IMR-90 (cell line): Measurements from ENCODE around the gene PBX4. TPM values are rescaled to one million over a fixed set of nuclear protein-coding genes. Genes with fewer than 3 reads are reported as not detected.

Source experiments
- ATAC-seq: fragments of 200-7000 bp; cut with Tn5 transposase; 2 replicates; pipeline ENCODE4 v1.9.1; 2020; ENCODE audit warnings: low read depth, mild to moderate bottlenecking, moderate library complexity
- BruUV-seq: library from RNA; stranded (reverse); fragments of 400-500 nt; replicated peaks from 2 replicates; lab custom pipeline; 2021; lab: Mats Ljungman, UMichigan
- CTCF ChIA-PET: fragments of 300-600 bp; formaldehyde crosslinking; extraction: SDS; loops from one replicate; lab custom pipeline; 2021; ENCODE audit warnings: antibody characterized with exemption; lab: Yijun Ruan, JAX
- POLR2A ChIA-PET: fragments of 300-600 bp; sonication (Branson Sonifier 250); formaldehyde crosslinking; loops from one replicate; lab custom pipeline; 2022; ENCODE audit warnings: antibody characterized with exemption; ENCODE audit not compliant: unreplicated experiment; lab: Charles Lee
- DNase-seq: peaks from one replicate; pipeline ENCODE4 v3.0.0; 2013
- H2AFZ ChIP-seq: replicated peaks from 2 replicates; pipeline ENCODE3; 2013; ENCODE audit warnings: low read length, mild to moderate bottlenecking; ENCODE audit not compliant: poor library complexity
- H2AK5ac ChIP-seq: 2 replicates; pipeline ENCODE4 v1.6.1; 2013; ENCODE audit warnings: low read depth, low read length, inconsistent platforms
- H2AK9ac ChIP-seq: replicated peaks from 2 replicates; pipeline ENCODE3; 2013; ENCODE audit warnings: mild to moderate bottlenecking, low read depth, low read length, moderate library complexity; ENCODE audit not compliant: poor library complexity
- H2BK120ac ChIP-seq: 2 replicates; pipeline ENCODE4 v1.6.1; 2013; ENCODE audit warnings: low read depth, low read length, inconsistent platforms
- H2BK15ac ChIP-seq: 3 replicates; pipeline ENCODE4 v1.6.1; 2013; ENCODE audit warnings: low read depth, low read length, inconsistent platforms
- H2BK20ac ChIP-seq: 2 replicates; pipeline ENCODE4 v1.6.1; 2013; ENCODE audit warnings: low read depth, mild to moderate bottlenecking, inconsistent platforms, low read length, moderate library complexity
- H2BK5ac ChIP-seq: 2 replicates; pipeline ENCODE4 v1.6.1; 2013; ENCODE audit warnings: mild to moderate bottlenecking, low read depth, low read length, inconsistent platforms; ENCODE audit not compliant: poor library complexity, severe bottlenecking
- H3K14ac ChIP-seq: replicated peaks from 2 replicates; pipeline ENCODE4 v1.6.1; 2013; ENCODE audit warnings: low read depth, low read length, inconsistent platforms
- H3K18ac ChIP-seq: 2 replicates; pipeline ENCODE4 v1.6.1; 2013; ENCODE audit warnings: low read depth, low read length, control low read depth
- H3K23ac ChIP-seq: 2 replicates; pipeline ENCODE4 v1.6.1; 2013; ENCODE audit warnings: low read depth, low read length, inconsistent platforms
- H3K27ac ChIP-seq: 2 replicates; pipeline ENCODE4 v1.5.1; 2013; ENCODE audit warnings: mild to moderate bottlenecking, control low read depth, low read length; ENCODE audit not compliant: insufficient read depth
- H3K27me3 ChIP-seq: 2 replicates; pipeline ENCODE4 v1.6.1; 2013; ENCODE audit warnings: low read length; ENCODE audit not compliant: control insufficient read depth, insufficient read depth
- H3K36me3 ChIP-seq: 2 replicates; pipeline ENCODE4 v1.6.1; 2013; ENCODE audit warnings: low read length, mixed read lengths; ENCODE audit not compliant: control insufficient read depth, insufficient read depth
- H3K4ac ChIP-seq: 2 replicates; pipeline ENCODE4 v1.6.1; 2013; ENCODE audit warnings: low read depth, low read length, inconsistent platforms
- H3K4me1 ChIP-seq: 2 replicates; pipeline ENCODE4 v1.6.1; 2013; ENCODE audit warnings: low read length, mixed read lengths; ENCODE audit not compliant: control insufficient read depth, insufficient read depth
- H3K4me2 ChIP-seq: 2 replicates; pipeline ENCODE4 v1.6.1; 2013; ENCODE audit warnings: low read depth, mild to moderate bottlenecking, control low read depth, low read length, moderate library complexity
- H3K4me3 ChIP-seq: 2 replicates; pipeline ENCODE4 v1.5.1; 2013; ENCODE audit warnings: low read depth, mild to moderate bottlenecking, control low read depth, low read length, moderate library complexity; ENCODE audit not compliant: insufficient read depth
- H3K56ac ChIP-seq: 2 replicates; pipeline ENCODE4 v1.6.1; 2013; ENCODE audit warnings: low read length, inconsistent platforms; ENCODE audit not compliant: insufficient read depth; ENCODE audit errors: extremely low read depth
- H3K79me1 ChIP-seq, 2 experiments: 2 replicates each; pipeline ENCODE4 v1.6.1; 2013; ENCODE audit warnings: low read length in 2 of 2, inconsistent platforms in 1 of 2, low read depth in 1 of 2
- H3K9ac ChIP-seq: 2 replicates; pipeline ENCODE4 v1.6.1; 2013; ENCODE audit warnings: low read depth, low read length, control low read depth
- H3K9me1 ChIP-seq: 2 replicates; pipeline ENCODE4 v1.6.1; 2013; ENCODE audit warnings: low read length, inconsistent platforms; ENCODE audit not compliant: insufficient read depth
- H3K9me3 ChIP-seq: 2 replicates; pipeline ENCODE4 v1.6.1; 2013; ENCODE audit warnings: low read length; ENCODE audit not compliant: control insufficient read depth, insufficient read depth
- H4K20me1 ChIP-seq: 2 replicates; pipeline ENCODE4 v1.6.1; 2013; ENCODE audit warnings: low read length, inconsistent platforms; ENCODE audit not compliant: insufficient read depth
- H4K5ac ChIP-seq: 2 replicates; pipeline ENCODE4 v1.6.1; 2013; ENCODE audit warnings: mild to moderate bottlenecking, low read depth, low read length, control low read depth
- H4K8ac ChIP-seq, 2 experiments: 2 replicates each; pipeline ENCODE4 v1.6.1; 2013; ENCODE audit warnings: low read depth in 2 of 2, low read length in 2 of 2, control low read depth in 1 of 2, inconsistent platforms in 1 of 2
- H4K91ac ChIP-seq: 2 replicates; pipeline ENCODE4 v1.6.1; 2013; ENCODE audit warnings: low read depth, low read length, inconsistent platforms; ENCODE audit not compliant: insufficient read depth
- BHLHE40 ChIP-seq: fragments of 150-350 bp; IDR thresholded peaks from 2 replicates; pipeline ENCODE4 v1.6.1; 2016; ENCODE audit warnings: mild to moderate bottlenecking, low read depth, low read length
- CEBPB ChIP-seq: IDR thresholded peaks from 2 replicates; pipeline ENCODE4 v1.6.1; 2012; ENCODE audit warnings: low read depth, low read length, improper control_type of control experiment
- CTCF ChIP-seq: conservative IDR thresholded peaks from 2 replicates; pipeline ENCODE4 v1.5.1; 2012; ENCODE audit warnings: mild to moderate bottlenecking, low read depth, low read length, improper control_type of control experiment
- ELK1 ChIP-seq: fragments of 150-350 bp; IDR thresholded peaks from 2 replicates; pipeline ENCODE4 v1.6.1; 2016; ENCODE audit warnings: low read depth, mild to moderate bottlenecking, low read length, moderate library complexity, borderline replicate concordance
- FOS ChIP-seq: fragments of 150-350 bp; IDR thresholded peaks from 2 replicates; pipeline ENCODE4 v1.6.1; 2016; ENCODE audit warnings: low read depth, low read length
- MAFK ChIP-seq: IDR thresholded peaks from 2 replicates; pipeline ENCODE4 v1.6.1; 2012; ENCODE audit warnings: low read depth, low read length, improper control_type of control experiment
- MAZ ChIP-seq: IDR thresholded peaks from 2 replicates; pipeline ENCODE4 v1.6.1; 2012; ENCODE audit warnings: low read depth, mild to moderate bottlenecking, low read length, improper control_type of control experiment, moderate library complexity, borderline replicate concordance
- MXI1 ChIP-seq: IDR thresholded peaks from 2 replicates; pipeline ENCODE4 v1.6.1; 2012; ENCODE audit warnings: low read depth, mild to moderate bottlenecking, low read length, moderate library complexity, borderline replicate concordance
- NFE2L2 ChIP-seq: fragments of 150-350 bp; IDR thresholded peaks from 2 replicates; pipeline ENCODE4 v1.6.1; 2016; ENCODE audit warnings: low read depth, mild to moderate bottlenecking, low read length
- POLR2A ChIP-seq: IDR thresholded peaks from 2 replicates; pipeline ENCODE4 v1.6.1; 2012; ENCODE audit warnings: mild to moderate bottlenecking, low read depth, low read length
- RAD21 ChIP-seq: IDR thresholded peaks from 2 replicates; pipeline ENCODE4 v1.6.1; 2012; ENCODE audit warnings: low read length, improper control_type of control experiment
- RCOR1 ChIP-seq: IDR thresholded peaks from 2 replicates; pipeline ENCODE4 v1.6.1; 2012; ENCODE audit warnings: mild to moderate bottlenecking, low read length, improper control_type of control experiment; ENCODE audit not compliant: insufficient replicate concordance
- RFX5 ChIP-seq: IDR thresholded peaks from 2 replicates; pipeline ENCODE4 v1.8.0; 2012; ENCODE audit warnings: low read depth, mild to moderate bottlenecking, low read length, moderate library complexity
- SMC3 ChIP-seq: fragments of 150-350 bp; IDR thresholded peaks from 2 replicates; pipeline ENCODE4 v1.6.1; 2016; ENCODE audit warnings: low read depth, mild to moderate bottlenecking, antibody characterized with exemption, low read length, moderate library complexity
- WGBS, 2 experiments: methylation state at CpG; one replicate each; pipeline versions ENCODE4 v1.1.5 to v1.1.7; 2013; ENCODE audit warnings: missing lambda C conversion rate in 2 of 2; ENCODE audit not compliant: insufficient read length in 1 of 2; ENCODE audit errors: extremely low coverage in 2 of 2; 5-methylcytosine and 5-hydroxymethylcytosine counted together
- dilution Hi-C: fragments of 300-500 bp; cut with HindIII; formaldehyde crosslinking; loops from one replicate; pipeline ENCODE4 v1.14.3; 2018; ENCODE audit warnings: low sequenced_read_pairs; ENCODE audit not compliant: unreplicated experiment
- in situ Hi-C: fragments of 300-500 bp; cut with MboI; formaldehyde crosslinking; loops from 3 replicates; pipeline ENCODE4 v1.14.3; 2019; ENCODE audit warnings: low sequenced_read_pairs, inconsistent platforms, mixed read lengths
- intact Hi-C: fragments of 100-400 bp; cut with micrococcal nuclease; formaldehyde crosslinking; loops from 2 replicates; pipeline ENCODE4 v1.10.0; 2022
- polyA plus RNA-seq, 3 experiments: library from polyadenylated mRNA; depleted of rRNA; stranded (reverse); fragments of >200 nt; gene quantifications; 2 replicates each; pipeline ENCODE4 v1.2.3, GENCODE V29; 2012; ENCODE audit warnings: low replicate concordance in 1 of 3
- total RNA-seq: library from RNA; depleted of rRNA; stranded (reverse); fragments of >200 nt; gene quantifications from 2 replicates; pipeline ENCODE4 v1.2.3, GENCODE V29; 2012

Gene PBX4
- total and polyA plus RNA-seq, 2 of the 4 experiments (the other 2 are of a cell fraction), result 0.90 to 2.9 TPM

DNA sequence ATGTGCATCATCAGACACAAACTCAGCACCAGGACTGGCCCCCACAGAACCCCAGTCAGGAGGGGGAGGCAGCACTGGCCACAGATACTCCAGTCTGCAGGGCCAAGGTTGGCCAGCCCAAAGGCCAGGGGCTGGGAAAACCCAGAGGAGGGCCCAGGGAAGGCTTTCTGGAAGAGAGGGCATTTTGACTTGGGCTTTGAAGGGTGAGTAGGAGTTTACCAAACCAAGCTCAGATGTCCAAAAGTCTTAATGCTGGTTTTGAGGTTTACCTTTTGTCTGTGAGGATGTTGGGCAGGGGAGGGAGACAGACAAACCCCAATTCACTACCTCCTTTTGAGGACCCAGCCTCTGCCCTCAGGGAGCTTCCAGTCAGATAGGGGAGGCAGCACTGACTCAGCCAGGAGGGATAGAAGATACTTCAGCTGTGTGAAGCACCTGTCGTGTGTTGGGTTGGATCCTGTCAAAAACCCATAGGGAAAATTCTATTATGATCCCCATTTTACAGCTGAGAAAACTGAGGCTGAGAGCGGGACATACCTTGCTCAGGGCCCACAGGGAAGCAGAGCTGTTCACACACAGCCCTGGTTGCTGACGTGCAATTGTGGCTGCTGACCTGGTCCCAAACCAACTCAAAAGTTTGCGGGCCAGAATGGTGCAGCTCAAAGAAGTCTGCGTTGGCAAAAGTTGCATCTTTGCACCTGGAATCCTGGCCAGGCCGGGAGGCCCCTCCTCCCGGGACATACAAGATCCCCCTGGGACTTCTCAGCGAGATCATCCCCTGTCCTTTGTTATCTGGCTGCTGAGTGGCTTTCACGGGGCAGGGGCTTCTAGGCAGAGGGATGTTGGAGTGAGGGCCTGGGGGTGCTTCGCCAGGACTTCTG lies 67.3 kb downstream of the PBX4 start:
- in situ Hi-C loops (no loop called here), intact Hi-C loops (loop anchor here (5.0 kb wide), 1 partner anchor 91 kb away; the partner anchor contains the start of gene GMIP), dilution Hi-C loops (no loop called here)
- no peak for ATAC-seq
- Histone ChIP-seq H3K36me3 (no peaks in the 10 kb centered on the region), H3K27me3 (peaks cover 12% of the 10 kb centered on the region; the same call in 1 of the 2 replicates), H3K9ac (no peak overlapping the region), H2BK5ac (no peak overlapping the region), H2AK5ac (no peak overlapping the region), H2AFZ (peak overlapping the region; percentile 4), H3K4me2 (no peak overlapping the region), H4K20me1 (no peaks in the 10 kb centered on the region; the same call in 1 of the 2 replicates), H3K14ac (no peak overlapping the region), H3K4ac (no peak overlapping the region), H3K4me3 (no peak overlapping the region), H4K8ac (no peak overlapping the region), H3K9me1 (no peaks in the 10 kb centered on the region), H3K4me1 (no peaks in the 10 kb centered on the region), H2BK120ac (no peak overlapping the region), H3K9me3 (no peaks in the 10 kb centered on the region), H3K27ac (no peak overlapping the region), H3K79me1 (no peaks in the 10 kb centered on the region), H3K56ac (no peak overlapping the region), H4K5ac (no peak overlapping the region), H2BK20ac (no peak overlapping the region), H3K23ac (no peak overlapping the region), H4K91ac (no peak overlapping the region), H2AK9ac (peak overlapping the region; percentile 63), H3K18ac (no peak overlapping the region), H2BK15ac (no peak overlapping the region)
- ChIA-PET CTCF (interaction anchor here (0.6 to 2.2 kb wide), 3 partner anchors 19 to 113 kb away, joined by 3 to 6 read pairs (median 4); no protein-coding TSS in a partner anchor), POLR2A (no interaction called here)
- no TSS peak for BruUV-seq
- no peak for DNase-seq
- 96% methylated on average over 8 of the region's 10 CpGs; no CpG with 5 or more reads in 1 of the 2 experiments for WGBS, 2 experiments
- TF ChIP-seq MAFK, result no peak
- no peak for TF ChIP-seq RAD21
- TF ChIP-seq NFE2L2, result no peak
- no peak for TF ChIP-seq RFX5
- TF ChIP-seq ELK1, result no peak
- TF ChIP-seq CTCF, result no peak
- no peak for TF ChIP-seq RCOR1
- no peak for TF ChIP-seq MAZ
- no peak for TF ChIP-seq CEBPB
- no peak for TF ChIP-seq MXI1
- no peak for TF ChIP-seq SMC3
- no peak for TF ChIP-seq BHLHE40
- TF ChIP-seq FOS, result no peak
- TF ChIP-seq POLR2A, result no peak
